Measurements from ENCODE around the gene GGA3. TPM values are rescaled to one million over a fixed set of nuclear protein-coding genes. Genes with fewer than 3 reads are reported as not detected.

GGA3 gene
- total and polyA plus RNA-seq, 10 of the 15 experiments (the other 5 are each of a cell fraction or from before 2014, with no cell fraction given), result 7.0 to 57.5 (median 34.0) TPM

DNA sequence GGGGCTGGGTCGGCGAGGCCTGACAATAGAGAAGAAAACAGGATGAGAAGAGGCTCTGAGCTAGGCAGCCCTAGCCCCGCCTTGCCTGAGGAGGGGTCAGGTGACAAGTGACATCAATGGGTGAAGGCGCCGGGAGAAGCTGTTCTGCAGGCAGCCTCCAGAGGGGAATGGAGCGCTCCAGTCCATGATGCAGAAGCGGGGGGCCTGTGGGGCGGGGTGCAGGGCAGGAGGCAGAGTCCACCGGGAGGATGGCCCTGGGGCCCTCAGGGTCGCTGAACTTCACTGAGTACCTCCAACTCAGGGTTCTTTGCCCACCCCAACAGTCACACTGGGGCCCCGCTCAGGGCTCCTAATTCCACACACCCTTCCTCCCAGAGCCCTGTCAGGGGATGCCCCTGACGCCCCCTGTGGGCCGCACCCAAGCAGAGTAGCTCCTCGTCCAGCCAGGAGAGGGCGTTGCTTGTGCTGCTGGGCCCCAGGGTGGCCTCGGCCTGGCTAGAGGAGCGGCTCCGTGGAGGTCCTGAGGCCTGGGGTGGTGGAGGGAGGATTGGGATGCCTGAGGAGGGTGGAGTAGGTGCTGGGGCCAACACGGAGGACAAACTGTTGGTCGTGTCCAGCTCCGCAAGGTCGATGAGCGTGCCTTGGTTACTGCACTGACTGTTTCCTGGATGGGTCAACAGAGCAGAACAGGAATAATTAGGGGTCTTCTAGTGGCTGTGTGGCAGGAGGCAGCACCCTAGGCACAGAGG lies 20.8 kb downstream of the GGA3 start (continued):
- TF ChIP-seq GATAD2B (conservative IDR thresholded peaks at IDR 0.05; ENCODE audit: low read depth) (no peak), MEF2B (IDR thresholded peaks at IDR 0.05; ENCODE audit: partially characterized antibody, poor library complexity, severe bottlenecking) (no peak), CTCF (IDR thresholded peaks at IDR 0.05 in 2 of 3, conservative IDR thresholded peaks at IDR 0.05 in 1 of 3; ENCODE audit: control insufficient read depth in 2 of 3, extremely low read depth in 1 of 3, insufficient read depth in 1 of 3, low read depth in 3 of 3, low read length in 3 of 3) (peak; percentile 61 to 86 (median 61)), POLR2A (IDR thresholded peaks at IDR 0.05; ENCODE audit: low read depth, low read length) (peak; percentile 11; the same call in 1 of the 2 replicates), BMI1 (IDR thresholded peaks at IDR 0.05; ENCODE audit: borderline replicate concordance) (no peak), MXI1 (IDR thresholded peaks at IDR 0.05; ENCODE audit: low read depth, low read length) (no peak), IKZF1 (conservative IDR thresholded peaks at IDR 0.05) (0 out of 2 replicates have a peak, but pooled peaks have one; percentile 13), RAD21 (IDR thresholded peaks at IDR 0.05; ENCODE audit: insufficient read depth, low read depth, low read length) (peak; percentile 41), CBX5 (IDR thresholded peaks at IDR 0.05; ENCODE audit: low read depth) (no peak), ZNF274 (IDR thresholded peaks at IDR 0.05; ENCODE audit: insufficient read depth, insufficient read length) (no peak), NFIC (IDR thresholded peaks at IDR 0.05; ENCODE audit: low read depth, low read length) (no peak), YY1 (IDR thresholded peaks at IDR 0.05; ENCODE audit: low read depth, low read length) (peak; percentile 47; the same call in 1 of the 2 replicates), RB1 (IDR thresholded peaks at IDR 0.05; ENCODE audit: borderline replicate concordance) (no peak), EED (IDR thresholded peaks at IDR 0.05; ENCODE audit: low read depth) (no peak), ZSCAN29 (IDR thresholded peaks at IDR 0.05) (no peak)

Data from GM12878 (cell line).